K562 (cell line): Measurements from ENCODE around the gene CHSY1. TPM values are rescaled to one million over a fixed set of nuclear protein-coding genes. Genes with fewer than 3 reads are reported as not detected.

Source experiments
- ATAC-seq: fragments of 200-7000 bp; cut with Tn5 transposase; 3 replicates; pipeline ENCODE4 v1.9.1; 2020; ENCODE audit warnings: moderate library complexity
- BruUV-seq: library from RNA; stranded (reverse); fragments of 400-500 nt; replicated peaks from 2 replicates; lab custom pipeline; 2021; lab: Mats Ljungman, UMichigan
- CTCF ChIA-PET: fragments of 300-600 bp; formaldehyde crosslinking; extraction: SDS; loops from one replicate; lab custom pipeline; 2021; ENCODE audit warnings: low intra/inter-chr PET ratio; lab: Yijun Ruan, JAX
- POLR2A ChIA-PET: fragments of 300-600, 350-650 bp; sonication (Branson Sonifier 250); formaldehyde crosslinking; extraction: SDS; loops from one replicate; lab custom pipeline; 2021; ENCODE audit warnings: antibody characterized with exemption, inconsistent platforms; lab: Yijun Ruan, JAX
- DNase-seq, 4 experiments: peaks; one replicate each; pipeline versions ENCODE4 v3.0.0 to v3.0.0-alpha.2; 2011 to 2018; ENCODE audit warnings: low spot score in 3 of 4, mixed read lengths in 3 of 4; ENCODE audit errors: extremely low read depth in 1 of 4
- FAIRE-seq: peaks from 2 replicates; lab custom pipeline; 2011; peaks lifted over from hg19 to GRCh38; lab: Jason Lieb, UNC
- H2AFZ ChIP-seq: 2 replicates; pipeline ENCODE4 v1.6.0; 2011; ENCODE audit warnings: low read depth, low read length, control low read depth, inconsistent platforms
- H3K27ac ChIP-seq: fragments of 200-600 bp; 3 replicates; pipeline ENCODE4 v1.8.0; 2011; ENCODE audit warnings: low read depth, mild to moderate bottlenecking, control low read depth, inconsistent platforms, low read length, moderate library complexity, mixed read lengths; ENCODE audit errors: extremely low read depth
- H3K27me3 ChIP-seq, 2 experiments: fragments of 300-600 bp in 1 of 2; 2 replicates in 1 of 2; 3 replicates in 1 of 2; pipeline versions ENCODE4 v1.6.0 to v1.8.0; 2011; ENCODE audit warnings: inconsistent platforms in 2 of 2, low read length in 2 of 2, mild to moderate bottlenecking in 1 of 2, mixed read lengths in 1 of 2, moderate library complexity in 1 of 2; ENCODE audit not compliant: control insufficient read depth in 2 of 2, insufficient read depth in 2 of 2
- H3K36me3 ChIP-seq: fragments of 300-600 bp; 3 replicates; pipeline ENCODE4 v1.8.0; 2011; ENCODE audit warnings: mild to moderate bottlenecking, low read length, inconsistent platforms; ENCODE audit not compliant: control insufficient read depth, insufficient read depth
- H3K4me1 ChIP-seq, 2 experiments: fragments of 200-600 bp in 1 of 2; replicated peaks in 1 of 2; 2 replicates in 1 of 2; 3 replicates in 1 of 2; pipeline versions ENCODE4 v1.5.1 to v1.8.0; 2011; ENCODE audit warnings: inconsistent platforms in 2 of 2, low read length in 2 of 2, mild to moderate bottlenecking in 1 of 2, mixed read lengths in 1 of 2, moderate library complexity in 1 of 2; ENCODE audit not compliant: control insufficient read depth in 2 of 2, insufficient read depth in 2 of 2
- H3K4me2 ChIP-seq: 2 replicates; pipeline ENCODE4 v1.6.1; 2011; ENCODE audit warnings: low read length, control low read depth, inconsistent platforms, mixed read lengths; ENCODE audit not compliant: insufficient read depth
- H3K4me3 ChIP-seq: fragments of 200-600 bp; sonication (generic), shearing (Covaris generic); 2 replicates; pipeline ENCODE4 v1.5.1; 2016; ENCODE audit warnings: control low read depth, inconsistent platforms
- H3K79me2 ChIP-seq: fragments of 200-600 bp; 3 replicates; pipeline ENCODE4 v1.8.0; 2011; ENCODE audit warnings: low read length, inconsistent platforms; ENCODE audit not compliant: control insufficient read depth, insufficient read depth
- H3K9ac ChIP-seq, 2 experiments: 2 replicates each; pipeline versions ENCODE4 v1.6.0 to v1.6.1; 2011; ENCODE audit warnings: low read depth in 2 of 2, low read length in 2 of 2, control low read depth in 1 of 2, inconsistent platforms in 1 of 2, mild to moderate bottlenecking in 1 of 2, mixed read lengths in 1 of 2; ENCODE audit not compliant: insufficient read depth in 1 of 2
- H3K9me1 ChIP-seq: one replicate; pipeline ENCODE4 v1.6.0; 2011; ENCODE audit warnings: inconsistent platforms, mild to moderate bottlenecking, low read length, moderate library complexity; ENCODE audit not compliant: control insufficient read depth, insufficient read depth
- H3K9me3 ChIP-seq: replicated peaks from 2 replicates; pipeline ENCODE4 v1.5.1; 2011; ENCODE audit warnings: low read depth, low read length, inconsistent platforms; ENCODE audit not compliant: control insufficient read depth, insufficient read depth
- H4K20me1 ChIP-seq: replicated peaks from 2 replicates; pipeline ENCODE4 v1.6.1; 2011; ENCODE audit warnings: low read length, inconsistent platforms, mixed read lengths; ENCODE audit not compliant: control insufficient read depth, insufficient read depth
- DDX20 ChIP-seq: fragments of 450-650 bp; IDR thresholded peaks from 2 replicates; pipeline ENCODE4 v1.6.1; 2016; ENCODE audit warnings: missing genetic modification characterization, low read depth, mild to moderate bottlenecking, missing compliant biosample characterization, moderate library complexity
- HNRNPUL1 ChIP-seq: fragments of 200-400 bp; formaldehyde crosslinking; IDR thresholded peaks from 2 replicates; pipeline ENCODE4 v1.6.1; 2017; ENCODE audit warnings: low read length
- KDM1A ChIP-seq, 2 experiments: fragments of 450-650 bp; IDR thresholded peaks; 2 replicates each; pipeline ENCODE4 v1.6.1; 2016; ENCODE audit warnings: mild to moderate bottlenecking in 2 of 2
- NFATC3 ChIP-seq: fragments of 450-650 bp; IDR thresholded peaks from 2 replicates; pipeline ENCODE4 v1.6.1; 2017; ENCODE audit warnings: mild to moderate bottlenecking
- SPI1 ChIP-seq: IDR thresholded peaks from 2 replicates; pipeline ENCODE4 v1.6.1; 2011; ENCODE audit warnings: low read depth, low read length, control low read depth, borderline replicate concordance
- WGBS: fragments of 100-300 bp; shearing (Covaris generic); methylation state at CpG from one replicate; pipeline ENCODE4 v1.1.6; 2016; ENCODE audit warnings: low coverage, mixed read lengths; ENCODE audit not compliant: insufficient coverage; ENCODE audit errors: missing lambda C conversion rate; 5-methylcytosine and 5-hydroxymethylcytosine counted together
- in situ Hi-C: fragments of 300-500 bp; cut with MboI; formaldehyde crosslinking; loops from 4 replicates; pipeline ENCODE4 v1.15.0; 2018; ENCODE audit warnings: inconsistent platforms, mixed read lengths
- intact Hi-C: fragments of 100-400 bp; cut with micrococcal nuclease; formaldehyde crosslinking; loops from 2 replicates; pipeline ENCODE4 v1.14.2; 2022
- polyA plus RNA-seq, 8 experiments: library from polyadenylated mRNA; depleted of rRNA in 4 of 8; stranded (reverse) in 5 of 8; unstranded in 3 of 8; fragments of >200 nt; fragmentation: Nextera tagmentation in 2 of 8; fragmentation: Illumina TruSeq in 1 of 8; extraction: Ambion mirVana in 2 of 8; extraction: Trizol in 1 of 8; gene quantifications; 2 replicates each; pipeline versions ENCODE4 v1.2.1 to v1.2.3, GENCODE V29; 2011 to 2014; ENCODE audit warnings: inconsistent platforms in 1 of 8, missing spikeins in 1 of 8
- total RNA-seq, 7 experiments: library from RNA; depleted of rRNA in 6 of 7; stranded (reverse); fragments of >200 nt in 6 of 7; fragmentation: Illumina TruSeq in 2 of 7; extraction: Trizol in 2 of 7; gene quantifications; 2 replicates each; pipeline versions ENCODE4 v1.2.1 to v1.2.3, GENCODE V29; 2011 to 2021; ENCODE audit warnings: low replicate concordance in 1 of 7

CHSY1 gene
- total and polyA plus RNA-seq, 9 of the 15 experiments (the other 6 are each of a cell fraction or from before 2014, with no cell fraction given), result 7.0 to 16.4 (median 13.4) TPM

DNA sequence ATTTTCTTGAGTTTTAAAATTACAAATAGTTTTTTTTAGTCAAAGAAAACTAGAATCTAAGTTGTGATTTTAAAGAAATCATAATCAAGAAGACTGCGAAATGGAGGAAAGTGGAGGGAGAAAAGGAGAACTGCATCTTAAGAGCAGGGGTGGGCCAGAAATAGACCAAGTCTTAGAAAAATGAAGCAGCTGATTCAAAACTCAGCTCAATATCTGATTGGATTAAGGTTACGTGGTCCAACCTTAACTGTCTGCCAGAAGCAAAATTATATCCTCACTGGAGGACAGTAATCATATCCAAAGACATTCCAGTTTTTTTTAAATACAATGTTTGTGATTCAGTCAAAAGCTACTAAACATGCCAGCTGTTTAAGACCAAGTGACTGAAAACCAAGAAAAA lies 41.4 kb downstream of the CHSY1 start:
- Histone ChIP-seq H3K27ac (no peak overlapping the region), H3K36me3 (no peaks in the 10 kb centered on the region; the same call in 2 of the 3 replicates), H3K4me1 (peaks cover 0 to 3% of the 10 kb centered on the region in 2 experiments; a peak in 2 of 5 replicates), H3K27me3 (no peaks in the 10 kb centered on the region), H3K79me2 (peaks cover 44% of the 10 kb centered on the region; the same call in 2 of the 3 replicates), H3K4me3 (no peak overlapping the region), H3K9ac (no peak overlapping the region), H3K9me1 (no peaks in the 10 kb centered on the region), H3K9me3 (no peaks in the 10 kb centered on the region), H4K20me1 (no peaks in the 10 kb centered on the region; the same call in 1 of the 2 replicates), H2AFZ (no peak overlapping the region), H3K4me2 (no peak overlapping the region)
- ATAC-seq (no peak), FAIRE-seq (no peak), DNase-seq (no peak)
- TF ChIP-seq SPI1 (0 out of 2 replicates have a peak, but pooled peaks have one; percentile 15), DDX20 (tag) (no peak)
- in situ Hi-C loops (no loop called here), intact Hi-C loops (no loop called here)
- ChIA-PET POLR2A (interaction anchor here (0.8 kb wide), 1 partner anchor 13 kb away, joined by 4 read pairs; no protein-coding TSS in a partner anchor), CTCF (no interaction called here)
- no TSS peak for BruUV-seq
- WGBS, result 72% methylated on average over 2 of the region's 2 CpGs

DNA sequence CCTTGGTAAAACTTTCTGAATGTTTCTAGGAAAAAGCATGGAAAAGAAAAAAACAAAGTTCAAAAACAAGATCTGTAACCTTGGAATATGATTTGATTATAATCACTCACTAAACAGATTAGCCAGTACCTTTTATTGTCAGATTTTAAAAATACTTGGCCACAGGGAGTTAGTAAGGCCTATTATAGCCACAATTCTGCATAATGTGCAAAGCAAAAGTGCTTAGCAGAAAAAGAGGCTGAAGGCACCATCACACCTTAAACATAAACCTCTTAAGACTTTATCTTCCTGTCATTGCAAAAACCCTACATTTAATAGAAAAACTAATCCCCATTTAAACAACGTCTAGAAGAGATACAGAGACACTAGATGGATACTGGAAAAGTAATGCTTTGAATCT lies 41.8 kb downstream of the CHSY1 start:
- BruUV-seq, result no TSS peak
- H2AFZ ChIP-seq, result no peak overlapping the region
- ChIA-PET POLR2A (interaction anchor here (0.8 kb wide), 1 partner anchor 13 kb away, joined by 4 read pairs; no protein-coding TSS in a partner anchor), CTCF (no interaction called here)
- in situ Hi-C loops (no loop called here), intact Hi-C loops (no loop called here)
- no peak overlapping the region for H3K4me3 ChIP-seq
- whole genome bisulfite sequencing, result 33% methylated on average over 1 of the region's 1 CpG
- no peak for DNase-seq
- H3K27me3 ChIP-seq, result no peaks in the 10 kb centered on the region
- peaks cover 0 to 3% of the 10 kb centered on the region in 2 experiments; a peak in 2 of 5 replicates for H3K4me1 ChIP-seq
- TF ChIP-seq HNRNPUL1, result no peak
- TF ChIP-seq NFATC3, result no peak
- TF ChIP-seq KDM1A (IDR thresholded peaks at IDR 0.05), result no peak
- no peak for ATAC-seq
- FAIRE-seq, result no peak
- H4K20me1 ChIP-seq, result no peaks in the 10 kb centered on the region; the same call in 1 of the 2 replicates
- no peak overlapping the region for H3K4me2 ChIP-seq
- H3K36me3 ChIP-seq, result no peaks in the 10 kb centered on the region; the same call in 2 of the 3 replicates
- no peak overlapping the region for H3K27ac ChIP-seq
- no peaks in the 10 kb centered on the region for H3K9me1 ChIP-seq
- H3K79me2 ChIP-seq, result peaks cover 46% of the 10 kb centered on the region; the same call in 2 of the 3 replicates
- H3K9me3 ChIP-seq, result no peaks in the 10 kb centered on the region
- H3K9ac ChIP-seq, result no peak overlapping the region
